Dermis microvascular lymphatic vessel endothelial cell (primary cell): Measurements from ENCODE around the gene GPR162. TPM values are rescaled to one million over a fixed set of nuclear protein-coding genes. Genes with fewer than 3 reads are reported as not detected.
A peak's percentile ranks its signal among the peaks of the same experiment; 100 is the strongest.

Source experiments
- DNase-seq, 2 donors: peaks; one replicate each; pipeline versions ENCODE4 v3.0.0 to v3.0.0-alpha.2; 2010; ENCODE audit warnings: low read depth in 2 of 2
- total RNA-seq: library from RNA; depleted of rRNA; stranded (reverse); fragments of >200 nt; gene quantifications from 2 replicates; pipeline ENCODE4 v1.2.1, GENCODE V29; 2014

The GPR162 gene
- total RNA-seq, 1 donor from 2014 or later = 0.51 TPM

DNA sequence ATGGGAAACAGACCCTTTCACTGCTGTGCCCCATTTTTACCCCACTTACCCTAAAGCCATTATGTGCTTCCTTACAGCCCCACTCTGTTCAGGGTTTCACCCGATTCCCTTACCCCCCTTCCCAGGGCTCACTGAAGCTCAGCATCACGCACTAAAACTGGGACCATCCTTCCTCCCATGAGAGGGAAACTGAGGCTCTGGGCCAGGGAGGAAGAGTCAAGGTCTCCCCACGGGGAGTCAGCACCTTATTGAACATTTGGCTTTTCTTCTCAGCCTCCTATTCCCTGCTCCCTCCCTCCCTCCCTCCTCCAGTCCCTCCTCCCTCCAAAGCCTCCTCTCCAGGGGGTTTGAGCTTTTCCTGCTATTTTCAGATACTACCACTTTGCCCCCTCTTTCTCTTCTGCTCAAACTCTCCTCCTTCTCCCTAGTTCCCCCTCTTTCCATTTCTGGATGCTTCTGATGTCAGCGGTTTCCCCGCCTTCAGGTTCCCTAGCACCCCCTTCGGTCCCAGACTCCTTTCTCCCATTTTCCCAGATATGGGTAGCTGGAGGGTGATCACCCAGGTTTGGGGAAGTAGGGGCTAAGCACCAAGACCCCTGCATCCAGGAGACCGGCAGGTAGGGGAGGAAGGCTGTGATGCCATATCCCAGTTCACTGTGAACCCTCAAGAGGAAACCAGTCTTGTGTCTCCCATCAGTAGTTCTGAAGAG lies 960 bp downstream of the GPR162 start:
- DNase-seq = no peak

- no peak for DNase-seq
Measured at GRCh38 chr12:6823182-6824084, 1.8 kb downstream of the GPR162 start.

- DNase-seq = no peak
Measured at GRCh38 chr12:6824085-6824775, 2.6 kb downstream of the GPR162 start.

DNA sequence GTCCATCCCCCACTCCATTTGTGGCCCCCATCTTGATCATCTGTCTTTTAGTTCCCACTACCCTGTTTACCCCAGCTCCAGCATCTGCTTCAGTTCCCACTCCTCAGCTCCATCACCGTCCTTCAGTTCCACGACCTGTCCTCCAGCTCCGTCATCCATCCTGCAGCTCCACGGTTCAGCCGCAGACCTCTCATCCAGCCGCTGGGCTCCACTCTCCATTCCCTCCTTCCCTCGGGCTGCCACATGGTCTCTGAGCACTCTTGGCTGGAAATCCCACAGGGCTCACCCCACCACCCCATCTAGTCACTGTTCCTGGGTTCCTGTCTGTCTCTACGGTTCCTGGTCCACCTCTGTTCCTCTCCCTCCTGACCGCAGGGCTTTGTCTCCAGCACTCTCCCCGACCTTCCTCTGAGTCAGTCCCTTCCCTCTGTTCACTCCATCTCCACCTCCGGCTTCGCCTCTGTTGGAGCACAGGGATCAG lies 3.3 kb downstream of the GPR162 start:
- peak in 1 of 2 donors; percentile 34 for DNase-seq

GRCh38 chr12:6825398-6826124 lies 3.9 kb downstream of the GPR162 start:
- DNase-seq = peak; percentile 50 to 85

DNA sequence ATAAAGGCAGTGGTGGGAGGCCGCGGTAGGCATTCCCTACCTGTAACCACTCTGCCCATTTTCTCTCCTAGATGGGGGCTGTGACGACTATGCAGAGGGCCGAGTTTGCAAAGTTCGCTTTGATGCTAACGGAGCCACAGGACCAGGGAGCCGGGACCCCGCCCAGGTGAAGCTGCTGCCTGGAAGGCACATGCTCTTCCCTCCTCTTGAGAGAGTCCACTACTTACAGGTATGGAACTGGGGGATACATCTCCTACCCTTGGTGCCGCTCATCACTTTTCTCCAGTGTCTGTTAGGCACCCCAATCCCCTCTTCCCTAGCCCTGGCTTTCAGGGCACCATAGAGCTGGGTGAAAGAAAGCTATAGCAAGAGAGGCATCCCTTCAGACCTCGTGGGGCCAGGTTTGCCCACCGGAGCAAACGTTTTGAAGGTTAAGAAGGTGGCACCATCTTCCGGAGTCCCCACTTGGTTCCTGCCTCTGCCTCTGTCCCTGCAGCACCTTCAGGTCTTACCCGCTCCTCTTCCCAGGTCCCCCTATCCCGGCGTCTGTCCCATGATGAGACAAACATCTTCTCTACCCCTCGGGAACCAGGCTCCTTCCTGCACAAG lies 4.6 kb downstream of the GPR162 start:
- no peak for DNase-seq

GRCh38 chr12:6826734-6827436 lies 5.3 kb downstream of the GPR162 start:
- DNase-seq = no peak

DNA sequence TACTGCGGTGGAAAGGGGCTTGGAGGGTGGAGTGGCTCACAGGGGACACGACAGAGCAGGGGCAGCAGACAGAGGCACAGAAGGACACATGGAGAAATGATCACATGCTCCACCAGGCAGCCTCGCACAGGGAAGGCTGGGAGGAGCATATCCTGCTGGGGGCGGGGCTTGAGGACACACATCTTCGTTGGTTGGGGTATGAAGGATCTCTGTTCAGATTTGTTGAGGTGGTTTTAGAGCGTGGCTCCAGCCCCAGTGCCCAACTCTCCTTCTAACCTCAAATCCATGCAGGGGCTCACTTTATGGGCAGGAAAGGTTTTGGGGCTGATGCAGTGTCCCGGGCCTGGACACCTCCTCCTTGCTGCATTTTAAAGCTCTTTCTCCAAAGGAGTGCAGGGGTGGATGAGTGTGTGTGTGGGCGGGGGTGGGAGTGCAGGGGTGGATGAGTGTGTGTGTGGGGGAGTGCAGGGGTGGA lies 5.9 kb downstream of the GPR162 start:
- DNase-seq = peak in 1 of 2 donors; percentile 71

DNA sequence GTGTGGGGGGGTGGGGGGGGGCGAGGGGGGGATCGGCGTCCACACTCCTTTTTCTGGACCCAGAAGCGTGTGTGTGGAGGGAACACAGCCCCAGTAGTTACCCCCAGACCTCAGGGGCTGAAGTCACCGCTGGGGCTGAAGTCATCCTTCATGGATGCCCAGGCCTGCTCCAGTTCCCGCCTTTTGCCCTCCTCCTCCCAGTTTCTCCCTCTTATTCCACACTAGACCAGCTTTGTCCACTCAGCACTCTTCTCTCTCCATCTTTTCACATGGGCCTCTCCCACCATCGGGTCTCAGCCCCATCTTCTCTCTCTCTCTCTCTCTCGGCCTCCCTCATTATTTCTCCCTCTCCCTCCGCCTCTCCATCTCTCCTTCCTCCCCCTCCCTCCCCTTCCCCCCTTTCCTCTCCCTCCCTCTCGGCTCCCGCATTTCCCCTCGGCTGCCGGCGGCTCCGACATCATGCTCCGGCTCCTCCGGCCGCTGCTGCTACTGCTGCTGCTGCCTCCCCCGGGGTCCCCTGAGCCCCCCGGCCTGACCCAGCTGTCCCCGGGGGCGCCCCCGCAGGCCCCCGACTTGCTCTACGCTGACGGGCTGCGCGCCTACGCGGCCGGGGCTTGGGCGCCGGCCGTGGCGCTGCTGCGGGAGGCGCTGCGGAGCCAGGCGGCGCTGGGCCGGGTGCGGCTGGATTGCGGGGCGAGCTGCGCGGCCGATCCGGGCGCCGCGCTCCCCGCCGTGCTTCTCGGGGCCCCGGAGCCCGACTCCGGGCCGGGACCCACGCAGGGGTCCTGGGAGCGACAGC lies 6.6 kb downstream of the GPR162 start, which contains the start of gene P3H3:
Gene P3H3 (plus strand): TSS at position 426 of the 799 bp plus-strand sequence. CDS start 34 bp downstream, at position 460.
- peak in 1 of 2 donors; percentile 39 for DNase-seq

DNA sequence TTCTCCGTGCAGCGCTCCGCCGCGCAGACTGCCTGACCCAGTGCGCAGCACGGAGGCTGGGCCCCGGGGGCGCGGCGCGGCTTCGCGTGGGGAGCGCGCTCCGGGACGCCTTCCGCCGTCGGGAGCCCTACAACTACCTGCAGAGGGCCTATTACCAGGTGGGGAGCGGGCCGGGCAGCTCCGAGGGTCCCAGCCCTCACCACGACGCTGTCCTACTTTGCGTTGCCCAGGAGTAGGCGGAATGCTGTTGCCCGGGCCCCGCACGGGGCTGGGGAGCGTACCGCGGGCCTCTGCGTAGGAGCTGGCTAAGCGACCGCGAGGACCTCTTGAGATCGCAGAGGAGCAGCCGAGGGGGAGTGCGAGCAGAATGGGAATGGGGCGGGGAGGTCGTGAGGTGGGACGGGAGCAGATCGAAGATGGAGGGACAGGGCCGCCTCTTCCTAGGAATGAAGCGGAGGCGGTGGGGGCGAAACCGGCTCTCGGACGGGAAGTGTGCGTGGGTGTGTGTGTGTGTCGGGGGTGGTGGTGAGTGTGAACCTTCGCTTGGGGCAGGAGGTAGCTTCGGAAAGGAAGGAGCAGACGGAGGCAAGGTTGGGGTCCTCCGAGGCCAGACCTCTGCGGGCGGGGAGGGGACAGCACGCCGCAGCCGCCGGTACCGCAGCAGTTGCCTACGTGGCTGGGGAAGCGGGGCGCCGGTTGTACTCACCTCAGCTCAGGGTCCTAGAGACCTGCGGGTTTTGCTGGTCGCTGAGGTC lies 7.3 kb downstream of the GPR162 start:
- DNase-seq = peak in 1 of 2 donors; percentile 61

GRCh38 chr12:6829536-6830220 lies 8.1 kb downstream of the GPR162 start:
- no peak for DNase-seq

DNA sequence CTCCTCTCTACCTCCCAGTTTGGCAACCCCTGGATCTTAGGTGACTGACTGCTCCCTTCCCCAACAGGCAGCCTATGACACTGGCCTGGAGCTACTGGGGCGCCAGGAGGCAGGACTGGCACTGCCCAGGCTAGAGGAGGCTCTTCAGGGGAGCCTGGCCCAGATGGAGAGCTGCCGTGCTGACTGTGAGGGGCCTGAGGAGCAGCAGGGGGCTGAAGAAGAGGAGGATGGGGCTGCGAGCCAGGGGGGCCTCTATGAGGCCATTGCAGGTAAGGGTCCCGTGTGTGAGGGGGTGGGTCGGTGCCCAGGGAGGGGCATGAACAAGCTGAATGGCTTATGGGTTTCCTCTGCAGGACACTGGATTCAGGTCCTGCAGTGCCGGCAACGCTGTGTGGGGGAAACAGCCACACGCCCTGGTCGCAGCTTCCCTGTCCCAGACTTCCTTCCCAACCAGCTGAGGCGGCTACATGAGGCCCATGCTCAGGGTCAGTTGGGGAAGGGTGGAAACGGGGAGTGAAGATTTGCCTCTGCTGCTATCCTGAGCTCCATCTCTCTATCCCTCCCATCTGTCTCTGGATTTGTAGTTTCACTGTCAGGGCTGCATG lies 8.8 kb downstream of the GPR162 start:
- DNase-seq = no peak

- no peak for DNase-seq
Measured at GRCh38 chr12:6830999-6831398, 9.4 kb downstream of the GPR162 start.

GRCh38 chr12:6831450-6831995 lies 9.9 kb downstream of the GPR162 start:
- DNase-seq = no peak

DNA sequence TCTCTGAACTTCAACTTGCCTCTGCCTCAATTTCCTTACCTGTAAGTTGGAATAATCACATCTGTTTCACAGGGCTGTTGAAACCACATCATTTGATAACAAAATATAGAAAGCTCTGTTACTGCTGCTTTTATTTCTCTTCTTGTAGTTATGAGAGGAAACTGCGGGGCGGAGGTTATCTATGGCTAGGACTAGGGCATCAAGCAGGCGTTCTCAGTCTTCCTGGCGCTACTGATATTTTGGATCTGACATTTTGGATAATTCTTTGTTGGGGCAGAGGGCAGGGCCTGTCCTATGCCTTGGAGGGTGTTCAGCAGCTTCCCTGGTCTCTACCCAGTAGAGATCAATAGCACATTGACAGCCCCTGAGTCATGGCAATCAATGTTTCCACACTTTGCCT lies 10.5 kb downstream of the GPR162 start:
- no peak for DNase-seq

- no peak for DNase-seq
Measured at GRCh38 chr12:6833189-6833890, 11.7 kb downstream of the GPR162 start.
